NCI-H2081 (cell line): ENCODE results near the gene CFAP251.
A peak's percentile ranks its signal among the peaks of the same experiment; 100 is the strongest.
"Not testable (repeated sequence)": the region's sequence is repeated elsewhere in the genome, so short reads cannot be mapped to it uniquely, and the experiment has no call there.

Experiments
- DNase-seq, 2 experiments: peaks; one replicate each; lab custom pipeline; 2025; lab: John Stamatoyannopoulos, UW

The CFAP251 gene

GRCh38 chr12:121980191-121980891, 61.9 kb downstream of the CFAP251 start:
- no peak for DNase-seq

DNA sequence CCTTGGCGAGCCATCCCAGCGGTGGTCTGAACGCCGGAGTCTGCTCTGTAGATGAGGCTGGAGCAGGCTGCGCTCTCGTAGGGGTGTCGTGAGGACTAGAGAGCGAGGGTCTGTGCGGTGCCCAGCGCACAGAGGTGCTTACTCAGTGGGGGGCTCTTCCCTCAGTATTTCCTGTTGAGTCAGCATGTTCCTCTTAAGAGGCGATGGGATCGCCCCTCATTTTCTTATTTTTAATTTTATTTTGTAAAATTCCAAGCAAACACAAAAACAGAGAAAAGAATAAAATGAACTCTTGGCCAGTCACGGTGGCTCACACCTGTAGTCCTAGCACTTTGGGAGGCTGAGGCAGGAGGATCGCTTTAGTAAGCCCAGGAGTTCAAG, 62.5 kb downstream of the CFAP251 start:
- DNase-seq, result no peak

DNA sequence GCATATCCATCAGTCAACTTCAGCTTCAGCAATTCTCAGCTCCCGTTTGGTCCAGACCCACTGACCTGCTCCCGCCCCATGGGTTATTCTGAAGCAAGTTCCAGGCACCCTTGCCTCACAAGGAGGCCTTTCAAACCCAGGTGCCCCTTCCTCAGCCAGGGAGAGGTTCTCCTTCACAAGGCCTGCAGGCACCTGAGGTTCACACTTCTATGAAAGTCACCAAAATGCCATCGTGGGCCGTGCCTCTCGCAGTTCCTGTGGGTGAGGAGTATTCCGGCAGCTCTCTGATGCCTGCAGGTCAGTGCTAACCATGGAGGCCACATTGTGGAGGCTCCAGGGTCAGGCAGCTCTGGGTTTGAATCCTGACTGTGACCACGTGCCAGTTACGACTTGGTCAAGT, 63.1 kb downstream of the CFAP251 start:
- DNase-seq, result no peak

GRCh38 chr12:121982950-121983349, 64.6 kb downstream of the CFAP251 start:
- DNase-seq, result no peak

DNA sequence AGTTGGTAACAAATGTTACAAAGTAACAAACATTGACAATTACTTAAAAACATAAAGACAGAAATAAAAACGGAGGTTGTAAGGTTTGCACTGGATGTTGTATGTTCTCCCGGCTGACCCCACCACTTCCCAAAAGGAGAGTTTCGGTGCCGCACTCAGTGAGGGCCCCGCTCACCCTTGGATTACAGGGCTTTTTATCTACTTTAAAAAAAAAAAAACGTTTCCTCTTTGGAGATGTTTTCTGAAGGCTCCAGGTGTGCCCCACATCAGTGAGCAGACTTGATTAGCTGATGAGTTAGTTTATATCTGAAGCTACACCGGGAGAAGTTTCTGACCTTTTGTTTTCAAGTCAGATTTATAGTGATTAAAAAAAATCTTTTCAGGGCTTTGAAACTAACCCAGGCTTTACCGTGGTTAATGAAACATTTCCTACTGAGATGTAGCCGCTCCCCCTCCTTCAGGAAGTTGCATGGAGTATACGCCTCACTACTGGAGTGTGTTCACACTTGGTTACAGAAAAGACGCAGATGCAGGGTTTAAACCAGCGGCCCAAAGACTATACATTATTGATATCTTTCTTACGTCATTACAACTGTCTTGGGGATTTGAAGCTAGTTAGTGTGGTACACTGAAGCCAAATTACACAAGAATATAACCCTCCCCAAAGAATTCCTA, 65.3 kb downstream of the CFAP251 start:
- no peak for DNase-seq

GRCh38 chr12:121986489-121987245, 68.3 kb downstream of the CFAP251 start:
- no peak for DNase-seq

DNA sequence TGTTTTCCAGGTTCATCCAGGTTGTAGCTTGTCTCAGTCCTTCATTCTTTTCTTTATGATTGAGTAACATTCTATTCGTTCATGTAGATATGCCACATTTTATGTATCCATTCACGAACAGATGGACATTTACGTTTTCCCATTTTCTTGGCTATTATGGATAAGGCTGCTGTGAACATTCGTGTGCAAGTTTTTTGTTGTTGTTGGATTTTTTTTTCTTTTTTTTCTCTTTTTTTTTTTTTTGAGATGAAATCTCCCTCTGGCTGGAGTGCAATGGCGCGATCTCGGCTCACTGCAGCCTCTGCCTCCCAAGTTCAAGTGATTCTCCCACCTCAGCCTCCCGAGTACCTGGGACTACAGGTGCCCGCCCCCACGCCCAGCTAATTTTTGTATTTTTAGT, 70.1 kb downstream of the CFAP251 start:
- DNase-seq, result not testable (repeated sequence)

GRCh38 chr12:121989276-121990113, 71.1 kb downstream of the CFAP251 start:
- DNase-seq, result peak; percentile 53 to 78

DNA sequence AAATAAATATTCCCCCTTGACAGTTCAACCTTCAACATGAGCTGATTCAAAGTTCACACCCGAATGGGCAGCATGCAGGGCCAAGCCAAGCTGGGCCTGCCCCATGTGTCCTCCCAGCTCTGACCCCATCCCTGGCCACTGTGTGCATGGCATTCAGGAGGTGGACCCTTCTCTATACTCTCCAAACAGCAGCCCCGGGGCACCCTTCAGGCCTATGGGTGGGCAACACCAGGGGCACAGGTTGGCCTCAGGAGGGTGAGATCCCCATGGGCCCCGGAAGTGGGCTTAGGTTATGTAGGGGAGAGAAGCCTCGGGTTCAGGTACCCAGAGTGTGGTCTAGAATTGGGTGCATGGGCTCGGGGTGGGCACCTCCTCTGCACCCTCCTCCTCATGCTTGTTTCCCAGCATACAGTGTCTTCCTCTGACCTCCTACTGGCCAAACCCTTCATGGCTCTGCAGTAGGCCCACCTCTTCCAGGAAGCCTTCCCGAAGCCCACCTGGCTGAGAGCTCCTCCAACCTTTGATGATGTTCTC, 71.8 kb downstream of the CFAP251 start:
- DNase-seq, result no peak

GRCh38 chr12:121990692-121991603, 72.6 kb downstream of the CFAP251 start:
- DNase-seq, result peak in 1 of 2 experiments; percentile 17

DNA sequence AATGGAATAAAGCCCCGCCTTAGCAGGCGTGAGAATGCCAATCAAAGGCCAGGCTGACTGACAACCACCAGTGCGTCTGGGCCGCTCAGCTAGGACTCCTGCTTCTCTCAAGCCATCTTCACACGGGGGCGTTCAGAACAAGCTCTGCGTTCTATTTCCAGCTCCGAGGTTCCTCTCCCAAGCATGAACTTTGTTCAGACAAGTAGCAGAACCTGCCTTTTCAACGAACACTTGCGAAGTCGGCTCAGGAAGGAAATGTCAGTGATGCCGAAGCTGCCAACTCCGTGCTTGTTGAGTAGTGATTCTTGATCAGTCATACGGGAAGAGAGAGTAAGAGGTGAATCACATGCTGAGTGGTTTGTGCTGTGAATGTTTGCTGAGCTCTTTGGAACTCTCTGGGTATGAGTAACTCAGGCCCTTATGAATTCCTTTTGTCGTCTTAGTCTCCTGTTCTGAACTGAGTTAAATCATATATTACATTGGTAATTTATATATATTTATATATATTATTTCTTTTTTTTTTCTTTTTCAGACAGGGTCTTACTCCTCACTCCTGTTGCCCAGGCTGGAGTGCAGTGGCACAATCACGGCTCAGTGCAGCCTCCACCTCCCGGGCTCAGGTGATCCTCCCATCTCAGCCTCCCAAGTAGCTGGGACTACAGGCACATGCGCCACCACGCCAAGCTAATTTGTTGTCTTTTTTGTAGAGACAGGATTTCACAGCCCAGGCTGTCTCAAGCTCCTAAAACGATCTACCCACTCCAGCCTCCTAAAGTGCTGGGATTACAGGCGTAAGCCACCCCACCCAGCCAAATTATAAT, 73.9 kb downstream of the CFAP251 start:
- no peak for DNase-seq

GRCh38 chr12:121996050-121996944, 77.9 kb downstream of the CFAP251 start:
- no peak for DNase-seq

- DNase-seq, result no peak
These were observed 78.7 kb downstream of the CFAP251 start for GRCh38 chr12:121996945-121997612.

GRCh38 chr12:122001466-122002209, 83.2 kb downstream of the CFAP251 start:
- peak; percentile 54 to 63 for DNase-seq

GRCh38 chr12:122003651-122004611, 85.5 kb downstream of the CFAP251 start:
- DNase-seq, result no peak

DNA sequence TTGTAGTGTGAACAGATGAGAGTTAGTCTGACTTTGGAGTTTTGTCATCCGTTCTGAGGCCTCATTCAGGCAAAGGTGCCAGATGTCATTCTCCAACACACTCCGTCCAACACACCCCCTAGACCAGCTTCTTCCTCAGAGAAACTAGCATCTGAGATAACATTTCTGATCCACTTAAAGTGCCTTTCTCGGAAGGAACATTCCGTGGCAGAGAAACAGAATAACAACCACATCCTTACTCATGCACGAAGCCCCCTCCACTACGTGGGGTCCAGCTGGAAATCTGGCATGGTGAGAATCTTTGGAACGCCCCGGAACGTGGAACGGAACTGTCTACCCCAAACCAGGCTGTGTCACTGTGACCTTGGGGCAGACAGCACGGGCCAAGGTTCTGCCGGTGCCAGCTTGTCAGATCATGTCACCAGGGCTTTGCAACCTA, 86.3 kb downstream of the CFAP251 start:
- DNase-seq, result no peak
